ENCODE measurements around the gene TLCD2. TPM values are rescaled to one million over a fixed set of nuclear protein-coding genes. Genes with fewer than 3 reads are reported as not detected.

The TLCD2 gene
- total and polyA plus RNA-seq, 9 of the 15 experiments (the other 6 are each of a cell fraction or from before 2014, with no cell fraction given), result 0.10 to 0.89 (median 0.58) TPM

DNA sequence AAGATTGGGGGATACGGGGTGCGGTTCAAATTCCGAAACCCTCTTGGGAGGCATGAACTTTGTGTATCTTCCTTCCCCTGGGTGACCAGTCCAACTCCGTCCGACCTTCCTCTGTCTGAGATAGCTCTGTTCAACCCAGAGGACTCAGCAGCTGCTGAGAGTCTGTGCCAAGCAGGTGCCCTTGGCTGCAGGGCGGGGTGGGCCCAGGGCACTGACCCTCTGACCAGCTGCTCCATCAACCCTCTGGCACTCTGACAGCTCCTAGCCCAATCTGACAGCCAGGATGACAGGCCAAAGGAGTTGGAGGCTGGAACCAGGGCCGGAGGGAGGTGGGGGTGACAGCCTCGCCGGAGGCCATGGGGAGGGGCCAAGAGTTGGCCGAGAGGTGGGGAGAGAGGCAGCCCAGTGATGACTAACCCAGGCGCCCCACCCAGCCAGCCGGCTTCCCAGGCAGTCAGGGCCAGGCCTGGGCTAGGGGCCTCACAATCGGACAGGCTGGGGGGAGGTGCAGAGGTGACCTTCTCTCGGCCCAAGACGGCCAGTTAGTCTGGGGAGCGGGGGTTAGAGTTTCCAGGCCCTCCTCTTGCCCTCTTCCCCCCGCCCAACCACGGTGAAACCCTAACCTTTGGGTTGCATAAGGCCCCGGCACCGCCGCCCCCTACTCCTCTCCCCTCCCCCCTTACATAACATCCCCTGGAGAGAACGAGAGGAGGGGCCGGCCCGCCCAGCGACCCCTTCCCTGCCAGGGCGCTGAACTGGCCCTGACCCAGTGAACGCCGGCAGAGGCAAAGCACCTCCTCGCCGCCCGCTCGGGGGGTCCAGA, 5.0 kb upstream of the TLCD2 start (continued):
- TF ChIP-seq THRB (CRISPR knock-in tag; conservative IDR thresholded peaks at IDR 0.05) (no peak), HEY1 (CRISPR knock-in tag; IDR thresholded peaks at IDR 0.05; ENCODE audit: borderline replicate concordance) (no peak), NR1H2 (CRISPR knock-in tag; IDR thresholded peaks at IDR 0.05) (no peak), SP2 (IDR thresholded peaks at IDR 0.05; ENCODE audit: extremely low read depth, low read depth, low read length, poor library complexity, severe bottlenecking) (no peak), SUPT5H (IDR thresholded peaks at IDR 0.05) (no peak), PCBP1 (IDR thresholded peaks at IDR 0.05; ENCODE audit: low read depth, low read length, poor library complexity, severe bottlenecking) (peak; percentile 8), POLR2G (IDR thresholded peaks at IDR 0.05; ENCODE audit: low read depth, low read length) (peak; percentile 75), NR4A1 (CRISPR knock-in tag; IDR thresholded peaks at IDR 0.05) (no peak), NR4A1 (tag; IDR thresholded peaks at IDR 0.05) (no peak), TAL1 (IDR thresholded peaks at IDR 0.05) (no peak), NR3C1 (CRISPR knock-in tag; IDR thresholded peaks at IDR 0.05) (no peak), KLF1 (tag; IDR thresholded peaks at IDR 0.05) (no peak; the same call in 1 of the 2 replicates), ZNF347 (CRISPR knock-in tag; IDR thresholded peaks at IDR 0.05; ENCODE audit: low read depth) (no peak), CBX5 (IDR thresholded peaks at IDR 0.05; ENCODE audit: borderline replicate concordance, low read depth) (no peak), DPF2 (IDR thresholded peaks at IDR 0.05) (peak; percentile 29; the same call in 1 of the 2 replicates), DEAF1 (CRISPR knock-in tag; IDR thresholded peaks at IDR 0.05) (no peak), EZH2 (IDR thresholded peaks at IDR 0.05; ENCODE audit: borderline replicate concordance, low read depth, low read length) (no peak)
- TF ChIP-seq, protein P1, sequence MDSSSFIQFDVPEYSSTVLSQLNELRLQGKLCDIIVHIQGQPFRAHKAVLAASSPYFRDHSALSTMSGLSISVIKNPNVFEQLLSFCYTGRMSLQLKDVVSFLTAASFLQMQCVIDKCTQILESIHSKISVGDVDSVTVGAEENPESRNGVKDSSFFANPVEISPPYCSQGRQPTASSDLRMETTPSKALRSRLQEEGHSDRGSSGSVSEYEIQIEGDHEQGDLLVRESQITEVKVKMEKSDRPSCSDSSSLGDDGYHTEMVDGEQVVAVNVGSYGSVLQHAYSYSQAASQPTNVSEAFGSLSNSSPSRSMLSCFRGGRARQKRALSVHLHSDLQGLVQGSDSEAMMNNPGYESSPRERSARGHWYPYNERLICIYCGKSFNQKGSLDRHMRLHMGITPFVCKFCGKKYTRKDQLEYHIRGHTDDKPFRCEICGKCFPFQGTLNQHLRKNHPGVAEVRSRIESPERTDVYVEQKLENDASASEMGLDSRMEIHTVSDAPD (CRISPR knock-in tag; IDR thresholded peaks at IDR 0.05), result no peak
- TF ChIP-seq, protein P2, sequence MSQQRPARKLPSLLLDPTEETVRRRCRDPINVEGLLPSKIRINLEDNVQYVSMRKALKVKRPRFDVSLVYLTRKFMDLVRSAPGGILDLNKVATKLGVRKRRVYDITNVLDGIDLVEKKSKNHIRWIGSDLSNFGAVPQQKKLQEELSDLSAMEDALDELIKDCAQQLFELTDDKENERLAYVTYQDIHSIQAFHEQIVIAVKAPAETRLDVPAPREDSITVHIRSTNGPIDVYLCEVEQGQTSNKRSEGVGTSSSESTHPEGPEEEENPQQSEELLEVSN (IDR thresholded peaks at IDR 0.05; ENCODE audit: borderline replicate concordance in 1 of 2, extremely low read depth in 1 of 2, insufficient read depth in 1 of 2, insufficient read length in 1 of 2, low read depth in 1 of 2, low read length in 1 of 2, poor library complexity in 1 of 2, severe bottlenecking in 1 of 2), result no peak
- TF ChIP-seq, protein P3, sequence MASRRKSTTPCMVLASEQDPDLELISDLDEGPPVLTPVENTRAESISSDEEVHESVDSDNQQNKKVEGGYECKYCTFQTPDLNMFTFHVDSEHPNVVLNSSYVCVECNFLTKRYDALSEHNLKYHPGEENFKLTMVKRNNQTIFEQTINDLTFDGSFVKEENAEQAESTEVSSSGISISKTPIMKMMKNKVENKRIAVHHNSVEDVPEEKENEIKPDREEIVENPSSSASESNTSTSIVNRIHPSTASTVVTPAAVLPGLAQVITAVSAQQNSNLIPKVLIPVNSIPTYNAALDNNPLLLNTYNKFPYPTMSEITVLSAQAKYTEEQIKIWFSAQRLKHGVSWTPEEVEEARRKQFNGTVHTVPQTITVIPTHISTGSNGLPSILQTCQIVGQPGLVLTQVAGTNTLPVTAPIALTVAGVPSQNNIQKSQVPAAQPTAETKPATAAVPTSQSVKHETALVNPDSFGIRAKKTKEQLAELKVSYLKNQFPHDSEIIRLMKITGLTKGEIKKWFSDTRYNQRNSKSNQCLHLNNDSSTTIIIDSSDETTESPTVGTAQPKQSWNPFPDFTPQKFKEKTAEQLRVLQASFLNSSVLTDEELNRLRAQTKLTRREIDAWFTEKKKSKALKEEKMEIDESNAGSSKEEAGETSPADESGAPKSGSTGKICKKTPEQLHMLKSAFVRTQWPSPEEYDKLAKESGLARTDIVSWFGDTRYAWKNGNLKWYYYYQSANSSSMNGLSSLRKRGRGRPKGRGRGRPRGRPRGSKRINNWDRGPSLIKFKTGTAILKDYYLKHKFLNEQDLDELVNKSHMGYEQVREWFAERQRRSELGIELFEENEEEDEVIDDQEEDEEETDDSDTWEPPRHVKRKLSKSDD (conservative IDR thresholded peaks at IDR 0.05; ENCODE audit: low read length), result no peak
